ENCODE data around the gene PAMR1. TPM values are rescaled to one million over a fixed set of nuclear protein-coding genes. Genes with fewer than 3 reads are reported as not detected.

Gene PAMR1
- total and polyA plus RNA-seq, 2 of the 8 experiments (the other 6 are each of a cell fraction or from before 2014, with no cell fraction given): 3.0 to 6.9 TPM

DNA sequence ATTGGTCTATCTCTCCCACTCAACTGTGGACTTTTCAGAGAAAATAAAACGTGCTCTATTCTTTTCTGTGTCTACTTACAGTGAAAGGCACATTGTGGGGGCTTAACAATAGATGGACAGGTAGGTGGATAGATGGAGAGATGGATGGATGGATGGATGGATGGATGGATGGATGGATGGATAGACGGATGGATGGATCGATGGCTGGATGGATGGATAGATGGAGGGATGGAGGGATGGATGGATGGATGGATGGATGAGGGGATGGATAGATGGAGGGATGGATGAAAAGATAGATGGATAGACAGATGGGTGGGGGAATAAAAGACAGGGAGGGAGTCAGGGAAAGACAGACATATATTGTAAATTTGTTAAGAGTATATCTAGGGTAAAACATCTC lies 91.8 kb downstream of the PAMR1 start:
- H3K4me1 ChIP-seq (replicated peaks in 1 of 4; ENCODE audit: control insufficient read depth in 3 of 4, insufficient read depth in 4 of 4, low read length in 3 of 4): no peaks in the 10 kb centered on the region
- no peak overlapping the region for H3K4me2 ChIP-seq (ENCODE audit: insufficient read depth in 1 of 2, low read depth in 2 of 2, low read length in 2 of 2)
- H3K4ac ChIP-seq (replicated peaks; ENCODE audit: insufficient read length, low read depth, low read length): no peak overlapping the region
- H3K27ac ChIP-seq (ENCODE audit: low read depth, low read length): no peak overlapping the region
- H3K27me3 ChIP-seq (replicated peaks in 1 of 4; ENCODE audit: control insufficient read depth in 3 of 4, extremely low read depth in 1 of 4, insufficient read depth in 3 of 4, low read length in 3 of 4): no peaks in the 10 kb centered on the region
- H3K56ac ChIP-seq (replicated peaks; ENCODE audit: insufficient read length, low read depth, low read length): no peak overlapping the region
- no peak overlapping the region for H3K14ac ChIP-seq (ENCODE audit: insufficient read length)
- DNase-seq (ENCODE audit: low read depth in 1 of 2, low spot score in 2 of 2) (no peak), FAIRE-seq (no peak)
- no peaks in the 10 kb centered on the region for H3K79me1 ChIP-seq (ENCODE audit: low read depth, low read length)
- H3K23me2 ChIP-seq (ENCODE audit: low read depth, low read length): peaks cover 3% of the 10 kb centered on the region; the same call in 1 of the 2 replicates
- 80 to 100% methylated on average over 1 to 3 of the region's 3 CpGs for WGBS, 2 experiments (ENCODE audit: extremely low coverage in 1 of 2, insufficient coverage in 1 of 2, insufficient read length in 1 of 2, insufficient replicate concordance in 2 of 2, low coverage in 1 of 2, low lambda C conversion rate in 2 of 2, missing lambda C conversion rate in 1 of 2)
- no peak overlapping the region for H2BK12ac ChIP-seq (ENCODE audit: low read depth, low read length)
- no peak overlapping the region for H2BK20ac ChIP-seq (ENCODE audit: low read length)
- H3K9me3 ChIP-seq (ENCODE audit: insufficient read depth in 2 of 2, low read depth in 1 of 2, low read length in 1 of 2): no peaks in the 10 kb centered on the region
- no peak overlapping the region for H4K8ac ChIP-seq (ENCODE audit: extremely low read depth, insufficient read depth, low read length)
- H3K36me3 ChIP-seq (ENCODE audit: control insufficient read depth in 2 of 4, insufficient read depth in 4 of 4, low read length in 3 of 4): peaks cover 0 to 3% (median 0%) of the 10 kb centered on the region in 4 experiments; a peak in 3 of 8 replicates
- no peak overlapping the region for H2BK120ac ChIP-seq (replicated peaks; ENCODE audit: low read depth, low read length)
- H3K23ac ChIP-seq (ENCODE audit: insufficient read length): no peak overlapping the region
- H3K79me2 ChIP-seq (ENCODE audit: control insufficient read depth in 1 of 2, insufficient read depth in 2 of 2, low read length in 2 of 2): no peaks in the 10 kb centered on the region
- no peak overlapping the region for H2BK15ac ChIP-seq (ENCODE audit: low read length)
- H3K18ac ChIP-seq (ENCODE audit: extremely low read depth, low read length): no peak overlapping the region
- no peak overlapping the region for H2AFZ ChIP-seq (ENCODE audit: low read length)
- H3K4me3 ChIP-seq (ENCODE audit: extremely low read depth in 1 of 4, insufficient read depth in 2 of 4, low read depth in 3 of 4, low read length in 4 of 4): no peak overlapping the region
- H4K20me1 ChIP-seq (replicated peaks in 1 of 2; ENCODE audit: control insufficient read depth in 1 of 2, insufficient read depth in 2 of 2, low read length in 2 of 2): no peaks in the 10 kb centered on the region
- ChIA-PET CTCF (ENCODE audit: partially characterized antibody) (interaction anchor here (1.0 kb wide), 1 partner anchor 10 kb away, joined by 6 read pairs; no protein-coding TSS in a partner anchor), POLR2A (ENCODE audit: partially characterized antibody) (no interaction called here)
- H4K91ac ChIP-seq (replicated peaks; ENCODE audit: insufficient read length, low read length): no peak overlapping the region
- no peak overlapping the region for H4K5ac ChIP-seq (ENCODE audit: insufficient read length, low read depth, low read length)
- no peak overlapping the region for H2AK5ac ChIP-seq (ENCODE audit: low read depth, low read length)
- H3K9ac ChIP-seq (replicated peaks in 1 of 4; ENCODE audit: extremely low read depth in 1 of 4, low read depth in 3 of 4, low read length in 3 of 4): no peak overlapping the region
- H2BK5ac ChIP-seq (ENCODE audit: low read depth, low read length): no peak overlapping the region
- TF ChIP-seq HDAC6 (IDR thresholded peaks at IDR 0.05; ENCODE audit: low read depth, low read length) (no peak), CEBPB (IDR thresholded peaks at IDR 0.05; ENCODE audit: low read depth, low read length) (no peak), POU5F1 (IDR thresholded peaks at IDR 0.05; ENCODE audit: low read depth, low read length) (no peak), SUZ12 (IDR thresholded peaks at IDR 0.05; ENCODE audit: low read length) (no peak), CBX5 (IDR thresholded peaks at IDR 0.05; ENCODE audit: low read depth, low read length) (no peak), CTBP2 (IDR thresholded peaks at IDR 0.05; ENCODE audit: borderline replicate concordance, insufficient read depth, insufficient read length, low read length) (no peak), EZH2 (IDR thresholded peaks at IDR 0.05; ENCODE audit: low read depth, low read length, severe bottlenecking) (no peak), ASH2L (IDR thresholded peaks at IDR 0.05; ENCODE audit: low read length) (no peak), HDAC2 (IDR thresholded peaks at IDR 0.05; ENCODE audit: borderline replicate concordance in 1 of 2, low read depth in 2 of 2, low read length in 2 of 2) (no peak), KDM4A (IDR thresholded peaks at IDR 0.05; ENCODE audit: low read depth, low read length, severe bottlenecking) (no peak), BACH1 (IDR thresholded peaks at IDR 0.05; ENCODE audit: low read length) (no peak), JUN (IDR thresholded peaks at IDR 0.05; ENCODE audit: low read depth, low read length) (no peak)
- TF ChIP-seq, protein P1, sequence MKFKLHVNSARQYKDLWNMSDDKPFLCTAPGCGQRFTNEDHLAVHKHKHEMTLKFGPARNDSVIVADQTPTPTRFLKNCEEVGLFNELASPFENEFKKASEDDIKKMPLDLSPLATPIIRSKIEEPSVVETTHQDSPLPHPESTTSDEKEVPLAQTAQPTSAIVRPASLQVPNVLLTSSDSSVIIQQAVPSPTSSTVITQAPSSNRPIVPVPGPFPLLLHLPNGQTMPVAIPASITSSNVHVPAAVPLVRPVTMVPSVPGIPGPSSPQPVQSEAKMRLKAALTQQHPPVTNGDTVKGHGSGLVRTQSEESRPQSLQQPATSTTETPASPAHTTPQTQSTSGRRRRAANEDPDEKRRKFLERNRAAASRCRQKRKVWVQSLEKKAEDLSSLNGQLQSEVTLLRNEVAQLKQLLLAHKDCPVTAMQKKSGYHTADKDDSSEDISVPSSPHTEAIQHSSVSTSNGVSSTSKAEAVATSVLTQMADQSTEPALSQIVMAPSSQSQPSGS (IDR thresholded peaks at IDR 0.05; ENCODE audit: low read length): no peak

Data from H1 (cell line).